ENCODE measurements around the gene EXD3. TPM values are rescaled to one million over a fixed set of nuclear protein-coding genes. Genes with fewer than 3 reads are reported as not detected.

Gene EXD3
- total and polyA plus RNA-seq, 2 donors (not counting 1 experiment from before 2014, with no cell fraction given): 2.6 to 13.0 TPM

DNA sequence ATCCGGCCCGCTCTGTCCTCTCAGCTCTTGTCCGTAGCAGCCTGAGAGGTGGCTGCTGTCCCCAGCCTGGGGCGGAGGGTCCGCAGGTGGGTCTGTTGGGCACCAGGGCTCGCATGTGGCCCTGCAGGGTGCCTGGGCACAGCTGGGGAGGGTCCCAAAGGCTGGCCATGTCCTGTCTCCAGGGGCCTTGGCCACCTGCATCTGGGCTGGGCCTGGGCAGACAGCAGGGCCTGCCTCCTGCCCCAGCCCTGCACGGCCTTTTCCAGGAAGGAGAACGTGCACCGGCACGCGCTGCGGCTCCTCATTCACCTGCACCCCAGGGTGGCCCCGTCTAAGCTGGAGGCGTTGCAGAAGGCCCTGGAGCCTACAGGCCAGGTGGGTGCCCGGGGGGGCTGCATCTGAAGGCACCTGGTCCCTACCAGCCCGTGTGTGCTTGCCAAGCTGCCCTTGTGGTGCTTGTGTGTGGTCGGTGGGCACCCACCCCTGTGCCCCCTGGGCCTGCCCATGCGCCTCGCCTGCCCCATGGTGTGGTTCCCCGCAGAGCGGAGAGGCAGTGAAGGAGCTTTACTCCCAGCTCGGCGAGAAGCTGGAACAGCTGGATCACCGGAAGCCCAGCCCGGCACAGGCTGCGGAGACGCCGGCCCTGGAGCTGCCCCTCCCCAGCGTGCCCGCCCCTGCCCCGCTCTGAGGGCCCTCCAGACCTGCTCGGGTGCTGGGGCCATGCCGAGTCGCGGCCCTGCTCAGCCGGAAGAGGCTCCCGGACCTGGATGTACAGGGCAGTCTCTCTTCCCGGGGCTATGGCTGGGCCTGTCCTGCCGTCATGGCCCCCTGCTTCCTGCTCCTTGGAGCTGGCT, 150.5 kb downstream of the EXD3 start:
- Histone ChIP-seq H3K27me3 (ENCODE audit: control insufficient read depth, insufficient read depth, low read length) (no peaks in the 10 kb centered on the region), H3K36me3 (ENCODE audit: control insufficient read depth, insufficient read depth, low read length) (peaks cover 29% of the 10 kb centered on the region), H3K4me2 (ENCODE audit: extremely low read depth, insufficient read depth, low read length) (no peak overlapping the region), H3K27ac (ENCODE audit: insufficient read depth, low read length) (no peak overlapping the region), H3K9me3 (ENCODE audit: control insufficient read depth, insufficient read depth, low read depth, low read length) (no peaks in the 10 kb centered on the region), H3K79me2 (ENCODE audit: control insufficient read depth, insufficient read depth, low read length) (no peaks in the 10 kb centered on the region), H2AFZ (ENCODE audit: low read length) (no peak overlapping the region), H3K4me1 (ENCODE audit: control insufficient read depth, extremely low read depth, insufficient read depth, low read length) (peaks cover 21% of the 10 kb centered on the region), H4K20me1 (ENCODE audit: control insufficient read depth, extremely low read depth, insufficient read depth, low read length) (no peaks in the 10 kb centered on the region), H3K4me3 (replicated peaks in 1 of 4; ENCODE audit: control extremely low read depth in 1 of 4, insufficient read depth in 1 of 4, low read depth in 3 of 4, low read length in 4 of 4) (no peak overlapping the region), H3K9ac (ENCODE audit: insufficient read depth, low read length) (no peak overlapping the region)
- no peak for TF ChIP-seq EZH2 (IDR thresholded peaks at IDR 0.05; ENCODE audit: low read length, missing control alignments)
- TF ChIP-seq CTCF (conservative IDR thresholded peaks at IDR 0.05 in 1 of 2, IDR thresholded peaks at IDR 0.05 in 1 of 2; ENCODE audit: low read depth in 1 of 2, low read length in 2 of 2): no peak
- DNase-seq (ENCODE audit: low read depth in 2 of 2): no peak

DNA sequence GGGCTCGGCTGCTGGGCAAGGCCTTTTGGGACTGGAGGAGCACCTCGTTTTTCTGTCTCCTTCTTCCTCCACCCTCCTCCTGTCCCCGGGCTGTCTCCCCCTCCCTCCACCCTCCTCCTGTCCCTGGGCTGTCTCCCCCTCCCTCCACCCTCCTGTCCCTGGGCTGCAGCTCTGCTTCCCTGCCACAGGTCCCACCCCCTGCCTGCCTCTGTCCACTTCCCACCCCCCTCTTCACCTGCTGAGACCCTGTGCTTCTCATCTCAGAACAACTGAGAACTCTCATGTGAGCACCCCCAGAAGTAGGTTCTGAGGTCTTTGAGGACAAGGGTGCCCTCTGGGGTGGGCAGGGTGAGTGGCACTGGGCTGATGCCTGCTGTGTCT, 151.3 kb downstream of the EXD3 start:
- TF ChIP-seq EZH2 (IDR thresholded peaks at IDR 0.05; ENCODE audit: low read length, missing control alignments) (no peak), CTCF (conservative IDR thresholded peaks at IDR 0.05 in 1 of 2, IDR thresholded peaks at IDR 0.05 in 1 of 2; ENCODE audit: low read depth in 1 of 2, low read length in 2 of 2) (no peak)
- Histone ChIP-seq H3K36me3 (ENCODE audit: control insufficient read depth, insufficient read depth, low read length) (peaks cover 32% of the 10 kb centered on the region), H3K9me3 (ENCODE audit: control insufficient read depth, insufficient read depth, low read depth, low read length) (no peaks in the 10 kb centered on the region), H3K27ac (ENCODE audit: insufficient read depth, low read length) (no peak overlapping the region), H3K4me2 (ENCODE audit: extremely low read depth, insufficient read depth, low read length) (no peak overlapping the region), H3K4me3 (replicated peaks in 1 of 4; ENCODE audit: control extremely low read depth in 1 of 4, insufficient read depth in 1 of 4, low read depth in 3 of 4, low read length in 4 of 4) (no peak overlapping the region), H3K4me1 (ENCODE audit: control insufficient read depth, extremely low read depth, insufficient read depth, low read length) (peaks cover 15% of the 10 kb centered on the region), H3K27me3 (ENCODE audit: control insufficient read depth, insufficient read depth, low read length) (no peaks in the 10 kb centered on the region), H4K20me1 (ENCODE audit: control insufficient read depth, extremely low read depth, insufficient read depth, low read length) (no peaks in the 10 kb centered on the region), H3K79me2 (ENCODE audit: control insufficient read depth, insufficient read depth, low read length) (no peaks in the 10 kb centered on the region), H2AFZ (ENCODE audit: low read length) (no peak overlapping the region), H3K9ac (ENCODE audit: insufficient read depth, low read length) (no peak overlapping the region)
- DNase-seq (ENCODE audit: low read depth in 2 of 2): no peak

DNA sequence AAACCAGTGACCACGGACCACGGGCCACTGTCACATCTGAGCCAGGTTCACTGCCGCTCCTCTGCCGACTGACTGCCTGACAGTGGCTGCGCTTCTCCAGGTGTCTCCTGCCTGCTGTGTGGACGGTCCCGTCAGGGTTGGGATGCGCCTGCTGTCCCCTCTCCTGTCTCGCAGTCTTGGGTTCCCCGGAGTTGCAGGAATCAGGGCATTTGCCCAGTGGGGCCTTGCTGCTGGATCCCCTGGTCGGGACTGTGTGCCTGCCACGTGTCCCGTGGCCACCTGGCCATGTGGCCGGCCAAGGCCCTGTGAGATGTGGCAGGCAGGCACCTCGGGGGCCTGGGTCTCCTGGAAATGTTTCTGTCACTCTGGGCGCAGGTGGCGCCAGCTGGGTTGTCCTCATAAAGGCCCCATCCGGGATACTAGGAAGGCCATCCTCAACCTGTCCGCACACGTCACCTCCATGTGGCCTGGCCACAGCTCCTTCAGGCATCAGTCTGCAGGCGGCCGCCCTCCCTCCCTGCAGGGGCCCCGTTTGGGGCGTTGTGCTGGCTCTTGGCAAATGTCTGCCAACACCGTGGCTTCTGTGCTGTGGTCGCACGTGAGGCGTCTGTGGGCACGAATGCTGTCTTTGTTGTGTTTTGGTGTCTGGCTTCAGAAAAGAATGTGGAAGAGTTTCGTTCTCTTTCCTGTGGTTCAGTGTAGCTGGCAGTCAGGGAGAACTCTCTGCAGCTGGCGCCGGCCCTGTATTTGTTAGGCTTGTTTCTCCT, 151.8 kb downstream of the EXD3 start:
- no peaks in the 10 kb centered on the region for H3K9me3 ChIP-seq (ENCODE audit: control insufficient read depth, insufficient read depth, low read depth, low read length)
- no peak overlapping the region for H3K27ac ChIP-seq (ENCODE audit: insufficient read depth, low read length)
- no peaks in the 10 kb centered on the region for H3K27me3 ChIP-seq (ENCODE audit: control insufficient read depth, insufficient read depth, low read length)
- H3K4me3 ChIP-seq (replicated peaks in 1 of 4; ENCODE audit: control extremely low read depth in 1 of 4, insufficient read depth in 1 of 4, low read depth in 3 of 4, low read length in 4 of 4): no peak overlapping the region
- no peak for TF ChIP-seq CTCF (conservative IDR thresholded peaks at IDR 0.05 in 1 of 2, IDR thresholded peaks at IDR 0.05 in 1 of 2; ENCODE audit: low read depth in 1 of 2, low read length in 2 of 2)
- TF ChIP-seq EZH2 (IDR thresholded peaks at IDR 0.05; ENCODE audit: low read length, missing control alignments): no peak
- peaks cover 11% of the 10 kb centered on the region for H3K4me1 ChIP-seq (ENCODE audit: control insufficient read depth, extremely low read depth, insufficient read depth, low read length)
- DNase-seq (ENCODE audit: low read depth in 2 of 2): no peak
- no peak overlapping the region for H3K4me2 ChIP-seq (ENCODE audit: extremely low read depth, insufficient read depth, low read length)
- H3K36me3 ChIP-seq (ENCODE audit: control insufficient read depth, insufficient read depth, low read length): peaks cover 35% of the 10 kb centered on the region
- H2AFZ ChIP-seq (ENCODE audit: low read length): no peak overlapping the region
- H3K9ac ChIP-seq (ENCODE audit: insufficient read depth, low read length): no peak overlapping the region
- H3K79me2 ChIP-seq (ENCODE audit: control insufficient read depth, insufficient read depth, low read length): no peaks in the 10 kb centered on the region
- H4K20me1 ChIP-seq (ENCODE audit: control insufficient read depth, extremely low read depth, insufficient read depth, low read length): no peaks in the 10 kb centered on the region
